Measurements from ENCODE around the gene SLC18A2.

DNA sequence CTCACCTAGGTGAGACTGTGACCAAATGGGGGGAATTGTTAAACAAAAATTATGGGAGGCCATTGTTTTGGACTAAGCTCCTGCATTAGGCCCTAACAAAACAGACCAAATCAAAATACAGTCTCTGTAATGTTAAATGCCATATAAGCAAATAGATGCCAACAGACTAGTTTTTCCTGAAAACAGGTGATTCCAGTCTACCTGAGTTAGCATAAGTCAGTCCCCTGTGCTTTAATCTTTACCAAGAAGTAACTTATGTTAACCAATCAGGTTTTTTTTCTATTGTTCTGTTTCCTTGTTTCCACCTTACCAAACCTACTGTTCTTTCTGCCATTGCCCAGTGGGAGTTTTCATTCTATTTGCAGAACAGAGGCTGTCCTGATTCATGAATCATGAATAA is 86.3 kb downstream of the SLC18A2 start:
- TF ChIP-seq, protein P1, sequence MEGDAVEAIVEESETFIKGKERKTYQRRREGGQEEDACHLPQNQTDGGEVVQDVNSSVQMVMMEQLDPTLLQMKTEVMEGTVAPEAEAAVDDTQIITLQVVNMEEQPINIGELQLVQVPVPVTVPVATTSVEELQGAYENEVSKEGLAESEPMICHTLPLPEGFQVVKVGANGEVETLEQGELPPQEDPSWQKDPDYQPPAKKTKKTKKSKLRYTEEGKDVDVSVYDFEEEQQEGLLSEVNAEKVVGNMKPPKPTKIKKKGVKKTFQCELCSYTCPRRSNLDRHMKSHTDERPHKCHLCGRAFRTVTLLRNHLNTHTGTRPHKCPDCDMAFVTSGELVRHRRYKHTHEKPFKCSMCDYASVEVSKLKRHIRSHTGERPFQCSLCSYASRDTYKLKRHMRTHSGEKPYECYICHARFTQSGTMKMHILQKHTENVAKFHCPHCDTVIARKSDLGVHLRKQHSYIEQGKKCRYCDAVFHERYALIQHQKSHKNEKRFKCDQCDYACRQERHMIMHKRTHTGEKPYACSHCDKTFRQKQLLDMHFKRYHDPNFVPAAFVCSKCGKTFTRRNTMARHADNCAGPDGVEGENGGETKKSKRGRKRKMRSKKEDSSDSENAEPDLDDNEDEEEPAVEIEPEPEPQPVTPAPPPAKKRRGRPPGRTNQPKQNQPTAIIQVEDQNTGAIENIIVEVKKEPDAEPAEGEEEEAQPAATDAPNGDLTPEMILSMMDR (IDR thresholded peaks at IDR 0.05; ENCODE audit: low read length), result no peak
- TF ChIP-seq EZH2 (optimal IDR thresholded peaks at IDR 0.05; ENCODE audit: low read depth, low read length) (no peak), EZH2phosphoT487 (IDR thresholded peaks at IDR 0.05; ENCODE audit: low read length) (no peak)

Data from MM.1S (cell line).